HG03280 (cell line): ENCODE results near the gene FCRLA.
"Not testable (repeated sequence)": the region's sequence is repeated elsewhere in the genome, so short reads cannot be mapped to it uniquely, and the experiment has no call there.

ENCODE experiments used
- ATAC-seq: cut with Tn5 transposase; IDR thresholded peaks from one replicate; pipeline ENCODE4 v1.9.1; 2021; ENCODE audit warnings: mild to moderate bottlenecking, moderate library complexity; ENCODE audit not compliant: unreplicated experiment

FCRLA gene

GRCh38 chr1:161705537-161705936, 1.5 kb upstream of the FCRLA start:
- no peak for ATAC-seq

GRCh38 chr1:161706113-161706481, 932 bp upstream of the FCRLA start:
- ATAC-seq, result no peak

GRCh38 chr1:161707503-161707902, 474 bp downstream of the FCRLA start:
- ATAC-seq, result no peak

DNA sequence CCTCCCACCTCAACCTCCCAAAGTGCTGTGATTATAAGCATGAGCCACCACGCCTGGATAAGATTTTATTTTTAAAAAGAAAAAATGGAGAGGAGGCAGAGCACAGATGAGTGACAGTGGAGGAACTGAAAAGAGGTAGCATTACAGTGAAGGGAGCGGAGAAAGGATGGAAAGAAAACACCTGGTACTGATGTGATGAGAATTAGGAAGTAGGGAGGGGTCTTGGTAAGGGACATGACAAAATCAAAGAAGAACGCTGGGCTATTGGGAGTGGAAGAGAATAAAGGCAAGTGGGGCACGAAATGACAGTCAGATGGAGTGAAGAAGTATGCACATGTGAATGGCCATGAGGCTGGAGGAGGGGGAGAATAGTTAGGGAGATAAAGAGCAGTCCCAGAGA, 2.3 kb downstream of the FCRLA start:
- no peak for ATAC-seq

- no peak for ATAC-seq
Measured at GRCh38 chr1:161710560-161710959, 3.5 kb downstream of the FCRLA start.

DNA sequence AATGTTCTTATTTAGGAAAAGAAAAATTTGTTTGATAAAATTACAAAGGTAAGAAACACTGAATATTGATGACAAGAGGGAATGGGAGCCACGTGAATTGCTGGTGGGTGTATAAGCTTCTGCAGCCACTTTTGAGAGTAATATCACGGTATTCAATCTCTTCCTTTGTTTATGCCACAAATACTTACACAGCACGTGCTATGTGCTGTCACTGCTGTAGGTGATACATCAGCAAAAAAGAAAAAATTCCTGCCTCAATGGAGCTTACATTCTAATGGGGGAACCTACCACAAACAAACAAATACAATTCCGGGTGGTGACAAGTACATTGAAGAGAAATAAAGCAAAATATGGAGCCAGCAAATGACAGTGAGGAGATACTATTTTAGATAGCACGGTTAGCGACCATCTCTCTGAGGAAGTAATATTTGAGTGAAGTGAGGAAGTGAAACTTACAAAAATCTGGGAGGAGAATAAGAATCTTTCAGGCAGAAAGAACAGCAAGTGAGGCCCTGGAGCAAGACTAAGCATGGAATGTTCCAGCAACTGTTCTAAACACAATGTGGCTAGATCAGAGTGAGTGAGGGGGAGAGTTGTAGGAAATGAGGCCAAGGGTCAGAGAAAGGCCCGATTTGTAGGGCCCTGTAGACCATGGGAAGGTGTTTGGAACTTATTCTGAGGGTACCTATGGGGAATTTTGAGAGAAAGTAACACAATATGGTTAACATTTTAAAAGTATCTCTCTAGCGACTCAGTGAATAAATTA, 11.7 kb downstream of the FCRLA start:
- no peak for ATAC-seq

DNA sequence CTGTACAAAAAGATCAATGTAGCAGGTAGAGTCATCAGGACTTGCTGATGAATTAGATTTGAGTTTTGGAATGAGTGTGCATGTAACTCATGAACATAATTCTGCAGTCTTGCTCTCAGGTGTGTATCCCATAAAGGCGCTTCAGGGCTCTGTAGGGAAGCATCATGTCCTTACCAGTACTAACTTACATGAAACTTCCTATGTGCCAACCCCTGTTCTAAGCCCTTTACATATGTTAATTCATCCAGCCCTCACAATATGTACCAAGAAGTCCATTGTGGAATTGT, 12.2 kb downstream of the FCRLA start:
- ATAC-seq, result no peak

GRCh38 chr1:161720422-161720821, 13.4 kb downstream of the FCRLA start:
- ATAC-seq, result no peak

- ATAC-seq, result no peak
Measured at GRCh38 chr1:161720956-161721737, 14.1 kb downstream of the FCRLA start, which contains the start of gene FCRLB. FCRLB (plus strand) TSS chr1:161721544; CDS start chr1:161722673, 1,129 bp downstream.

DNA sequence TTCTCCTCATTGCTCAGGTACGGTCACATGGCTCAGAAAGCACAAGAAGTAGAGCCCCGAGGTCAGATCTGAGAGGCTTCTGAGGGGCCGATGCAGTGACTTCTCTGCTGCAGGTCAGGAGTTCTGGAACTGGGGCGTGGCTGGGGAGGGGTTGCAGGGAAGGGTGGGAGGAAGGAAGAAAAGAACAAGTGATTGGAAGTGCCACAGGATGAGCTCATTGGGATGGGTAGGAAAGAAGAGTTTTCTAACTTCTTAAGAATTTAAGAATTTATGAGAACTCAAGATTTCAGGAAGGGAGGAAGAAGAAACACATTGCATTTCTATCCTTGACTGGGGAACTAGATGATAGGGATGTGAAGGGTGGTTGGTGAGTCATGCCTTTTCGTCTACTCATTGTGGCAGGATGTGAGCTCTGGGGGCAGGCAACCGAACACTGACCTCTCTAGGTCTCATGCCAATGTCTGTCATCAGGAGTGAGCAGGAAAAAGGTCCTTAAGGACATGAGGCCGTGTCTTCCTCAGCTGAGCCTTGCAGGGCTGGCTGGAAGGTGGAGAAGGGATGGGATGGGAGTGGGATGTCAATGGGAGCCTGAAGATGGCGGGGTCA, 14.8 kb downstream of the FCRLA start:
- ATAC-seq, result no peak

GRCh38 chr1:161722406-161722805, 15.4 kb downstream of the FCRLA start:
- ATAC-seq, result no peak

GRCh38 chr1:161723459-161724141, 16.6 kb downstream of the FCRLA start:
- no peak for ATAC-seq

GRCh38 chr1:161725258-161725907, 18.4 kb downstream of the FCRLA start:
- ATAC-seq, result not testable (repeated sequence)

GRCh38 chr1:161725908-161726472, 19.0 kb downstream of the FCRLA start:
- ATAC-seq, result peak; percentile 22

GRCh38 chr1:161726473-161727255, 19.6 kb downstream of the FCRLA start:
- ATAC-seq, result peak; percentile 72

DNA sequence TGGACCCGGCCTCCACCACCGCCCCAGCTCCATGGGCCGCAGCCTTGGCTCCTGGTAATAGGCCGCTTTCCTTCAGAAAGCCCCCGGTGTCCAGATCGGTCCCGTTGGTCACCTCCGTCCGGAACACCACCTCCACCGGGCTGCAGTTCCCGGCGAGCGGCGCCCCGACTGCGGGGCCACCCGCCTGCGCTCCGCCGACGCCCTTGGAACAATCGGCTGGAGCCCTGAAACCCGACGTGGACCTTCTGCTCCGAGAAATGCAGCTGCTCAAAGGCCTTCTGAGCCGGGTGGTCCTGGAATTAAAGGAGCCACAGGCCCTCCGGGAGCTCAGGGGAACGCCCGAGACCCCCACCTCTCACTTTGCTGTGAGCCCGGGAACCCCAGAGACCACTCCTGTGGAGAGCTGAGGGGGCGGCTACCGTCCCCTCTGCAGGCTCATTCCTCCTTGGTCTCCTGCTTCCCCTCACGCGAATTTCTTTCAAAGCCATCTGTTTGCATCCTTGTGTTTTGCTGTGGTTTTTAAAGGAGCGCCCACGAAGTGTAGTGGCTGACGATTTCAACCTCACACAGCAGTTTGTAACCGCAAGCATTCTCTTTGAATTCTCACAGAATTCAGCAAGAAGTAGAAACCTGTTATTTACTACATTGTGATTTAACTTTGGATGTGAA, 20.4 kb downstream of the FCRLA start:
- no peak for ATAC-seq

GRCh38 chr1:161728376-161729226, 21.6 kb downstream of the FCRLA start:
- no peak for ATAC-seq

- ATAC-seq, result no peak
Measured at GRCh38 chr1:161730050-161730564, 23.1 kb downstream of the FCRLA start.
